GM19397 (cell line): ENCODE measurements around the gene ARHGAP23.

Experiments used
- ATAC-seq: cut with Tn5 transposase; IDR thresholded peaks from one replicate; pipeline ENCODE4 v1.9.1; 2021; ENCODE audit warnings: mild to moderate bottlenecking, moderate library complexity; ENCODE audit not compliant: unreplicated experiment

The ARHGAP23 gene, protein sequence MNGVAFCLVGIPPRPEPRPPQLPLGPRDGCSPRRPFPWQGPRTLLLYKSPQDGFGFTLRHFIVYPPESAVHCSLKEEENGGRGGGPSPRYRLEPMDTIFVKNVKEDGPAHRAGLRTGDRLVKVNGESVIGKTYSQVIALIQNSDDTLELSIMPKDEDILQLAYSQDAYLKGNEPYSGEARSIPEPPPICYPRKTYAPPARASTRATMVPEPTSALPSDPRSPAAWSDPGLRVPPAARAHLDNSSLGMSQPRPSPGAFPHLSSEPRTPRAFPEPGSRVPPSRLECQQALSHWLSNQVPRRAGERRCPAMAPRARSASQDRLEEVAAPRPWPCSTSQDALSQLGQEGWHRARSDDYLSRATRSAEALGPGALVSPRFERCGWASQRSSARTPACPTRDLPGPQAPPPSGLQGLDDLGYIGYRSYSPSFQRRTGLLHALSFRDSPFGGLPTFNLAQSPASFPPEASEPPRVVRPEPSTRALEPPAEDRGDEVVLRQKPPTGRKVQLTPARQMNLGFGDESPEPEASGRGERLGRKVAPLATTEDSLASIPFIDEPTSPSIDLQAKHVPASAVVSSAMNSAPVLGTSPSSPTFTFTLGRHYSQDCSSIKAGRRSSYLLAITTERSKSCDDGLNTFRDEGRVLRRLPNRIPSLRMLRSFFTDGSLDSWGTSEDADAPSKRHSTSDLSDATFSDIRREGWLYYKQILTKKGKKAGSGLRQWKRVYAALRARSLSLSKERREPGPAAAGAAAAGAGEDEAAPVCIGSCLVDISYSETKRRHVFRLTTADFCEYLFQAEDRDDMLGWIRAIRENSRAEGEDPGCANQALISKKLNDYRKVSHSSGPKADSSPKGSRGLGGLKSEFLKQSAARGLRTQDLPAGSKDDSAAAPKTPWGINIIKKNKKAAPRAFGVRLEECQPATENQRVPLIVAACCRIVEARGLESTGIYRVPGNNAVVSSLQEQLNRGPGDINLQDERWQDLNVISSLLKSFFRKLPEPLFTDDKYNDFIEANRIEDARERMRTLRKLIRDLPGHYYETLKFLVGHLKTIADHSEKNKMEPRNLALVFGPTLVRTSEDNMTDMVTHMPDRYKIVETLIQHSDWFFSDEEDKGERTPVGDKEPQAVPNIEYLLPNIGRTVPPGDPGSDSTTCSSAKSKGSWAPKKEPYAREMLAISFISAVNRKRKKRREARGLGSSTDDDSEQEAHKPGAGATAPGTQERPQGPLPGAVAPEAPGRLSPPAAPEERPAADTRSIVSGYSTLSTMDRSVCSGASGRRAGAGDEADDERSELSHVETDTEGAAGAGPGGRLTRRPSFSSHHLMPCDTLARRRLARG (N-terminal part only)

DNA sequence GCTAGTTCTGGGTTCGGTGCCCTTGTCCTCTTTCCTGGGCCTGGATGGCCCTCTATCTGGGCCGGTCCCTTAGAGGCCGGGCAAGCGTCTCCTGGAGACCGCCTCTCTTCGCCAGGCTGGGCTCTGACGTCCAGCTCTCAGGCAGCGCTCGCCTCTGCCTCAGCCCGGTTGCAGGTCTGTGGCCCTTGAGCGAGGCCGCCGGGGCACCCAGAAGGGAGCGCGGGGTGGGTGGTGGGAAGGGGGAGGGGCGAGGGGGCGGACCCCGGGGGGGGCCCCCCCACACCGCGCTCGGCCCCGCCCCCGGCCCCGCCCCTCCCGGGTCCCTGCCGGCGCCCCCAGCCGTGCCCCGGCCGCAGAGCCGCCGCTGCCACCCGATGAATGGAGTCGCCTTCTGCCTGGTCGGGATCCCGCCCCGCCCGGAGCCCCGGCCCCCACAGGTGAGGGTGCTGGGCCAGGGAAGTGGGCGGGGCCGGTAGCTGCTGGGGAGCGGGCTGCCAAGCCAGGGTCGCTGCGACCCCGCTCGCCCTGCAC lies at the start of gene ARHGAP23:
Gene ARHGAP23, plus strand, starts transcription at position 353 of the 531 bp plus-strand sequence. Its CDS starts 22 bp downstream, at position 375.
- ATAC-seq = no peak

DNA sequence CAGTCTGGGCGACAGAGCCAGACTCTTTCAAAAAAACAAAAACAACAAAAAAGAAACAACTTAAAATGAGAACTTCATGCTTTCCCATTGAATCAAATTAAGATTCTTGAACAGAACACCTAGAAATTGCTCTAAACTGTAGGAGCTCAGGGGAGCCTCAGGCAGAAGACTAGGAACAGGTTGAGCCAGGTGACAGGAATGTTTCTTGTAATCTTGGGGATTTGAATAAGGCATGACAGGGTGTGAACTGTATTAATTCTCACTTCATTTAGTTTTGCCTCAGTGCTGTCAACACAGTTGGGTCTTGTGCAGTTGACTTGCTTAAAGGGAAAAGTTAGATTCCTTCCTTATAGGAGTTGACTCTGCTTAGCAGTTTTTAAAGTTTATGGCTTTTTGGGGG lies 48.8 kb upstream of the ARHGAP23 start:
- no peak for ATAC-seq

DNA sequence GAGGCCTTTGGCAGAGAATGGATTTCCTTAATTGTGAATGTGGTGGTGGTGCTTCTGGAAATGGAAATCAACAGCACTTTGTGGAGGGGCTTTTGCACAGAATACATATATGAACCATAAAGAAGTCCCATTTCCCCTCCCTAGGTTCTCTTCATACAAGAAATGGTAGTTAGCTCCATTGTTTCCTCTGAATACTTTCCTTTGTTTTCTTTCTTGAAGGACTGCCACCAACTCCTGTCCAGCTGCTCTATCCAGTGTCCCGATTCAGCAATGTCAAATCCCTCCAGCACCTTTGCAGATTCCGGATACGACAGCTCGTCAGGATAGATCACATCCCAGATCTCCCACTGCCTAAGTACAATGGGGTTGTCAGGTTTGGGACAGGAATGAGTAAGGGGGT lies 33.2 kb upstream of the ARHGAP23 start:
- ATAC-seq = no peak

DNA sequence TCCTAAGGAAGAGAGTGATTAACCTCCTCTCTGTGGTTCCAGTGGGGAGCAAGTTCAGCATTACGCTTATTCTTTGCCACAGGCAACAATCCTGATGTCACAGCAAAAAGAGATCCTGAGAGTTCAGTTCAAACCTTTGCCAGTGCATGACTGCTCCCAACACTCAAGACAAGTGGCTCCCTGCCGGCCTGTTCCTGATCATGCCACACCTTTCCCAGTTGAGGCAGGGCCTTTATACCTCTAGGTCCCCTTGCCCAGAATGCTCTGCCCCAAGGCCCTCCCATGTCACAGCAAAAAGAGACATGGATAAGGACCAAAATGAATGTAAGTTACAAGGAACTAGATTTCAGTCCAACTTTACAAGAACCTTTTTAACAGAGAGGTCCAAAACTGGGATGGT lies 31.0 kb upstream of the ARHGAP23 start:
- no peak for ATAC-seq

DNA sequence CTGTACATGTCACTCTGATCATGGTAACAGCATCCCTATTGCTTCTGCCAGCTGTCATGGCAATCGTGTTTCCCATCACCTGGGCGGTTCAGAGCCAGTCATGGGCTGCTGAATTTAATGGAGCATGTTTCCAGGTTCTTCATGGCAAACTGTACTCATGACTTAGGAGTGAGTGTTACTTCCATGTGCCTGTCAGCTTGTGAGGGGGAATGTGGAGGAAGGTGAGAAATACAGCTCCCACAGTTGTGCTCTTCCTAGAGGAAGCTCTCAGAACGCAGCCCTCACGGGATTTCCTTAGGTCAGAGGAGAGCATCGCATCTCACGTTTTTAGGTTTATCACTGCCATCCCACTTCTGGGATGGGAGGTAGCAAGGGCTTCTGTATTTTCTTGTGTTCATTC lies 28.0 kb upstream of the ARHGAP23 start:
- no peak for ATAC-seq

DNA sequence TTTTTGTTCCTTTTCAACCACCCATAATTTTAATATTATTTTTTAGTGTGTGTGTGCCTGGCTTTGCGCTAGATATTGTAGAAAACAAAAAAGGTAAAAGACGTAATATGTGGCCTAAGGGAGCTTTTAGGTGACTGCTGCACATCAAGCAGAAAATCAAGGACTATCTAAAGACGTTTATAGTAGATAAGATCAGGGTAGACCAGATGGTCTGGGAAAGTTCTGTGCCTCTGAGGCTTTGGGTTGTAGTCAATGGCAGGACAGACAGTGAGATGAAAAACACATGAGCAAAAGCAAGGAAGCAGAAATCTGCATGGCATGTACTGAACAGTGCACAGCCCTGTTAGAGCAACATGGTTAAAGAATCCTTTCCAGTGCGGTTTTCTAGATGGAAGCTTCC lies 26.8 kb upstream of the ARHGAP23 start:
- no peak for ATAC-seq

DNA sequence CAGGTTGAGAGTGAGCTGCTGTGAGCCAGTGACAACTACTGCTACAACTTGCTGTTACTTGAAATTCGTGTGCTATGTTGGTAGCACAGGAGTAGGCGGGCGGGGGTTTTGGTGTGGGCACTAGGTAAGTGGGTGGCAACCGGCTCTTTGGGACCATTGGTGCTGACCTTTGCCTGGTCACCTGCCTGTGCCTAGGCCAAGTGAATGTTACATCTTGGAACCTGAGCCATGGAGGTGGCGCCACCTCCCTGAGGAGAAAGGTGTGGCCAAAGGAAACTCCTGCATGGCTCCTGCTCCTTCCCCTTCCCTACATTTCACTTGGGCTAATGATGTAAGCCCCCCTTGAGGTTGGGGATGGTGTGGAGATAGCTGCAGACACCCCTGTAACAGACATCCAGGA lies 25.4 kb upstream of the ARHGAP23 start:
- ATAC-seq = no peak

DNA sequence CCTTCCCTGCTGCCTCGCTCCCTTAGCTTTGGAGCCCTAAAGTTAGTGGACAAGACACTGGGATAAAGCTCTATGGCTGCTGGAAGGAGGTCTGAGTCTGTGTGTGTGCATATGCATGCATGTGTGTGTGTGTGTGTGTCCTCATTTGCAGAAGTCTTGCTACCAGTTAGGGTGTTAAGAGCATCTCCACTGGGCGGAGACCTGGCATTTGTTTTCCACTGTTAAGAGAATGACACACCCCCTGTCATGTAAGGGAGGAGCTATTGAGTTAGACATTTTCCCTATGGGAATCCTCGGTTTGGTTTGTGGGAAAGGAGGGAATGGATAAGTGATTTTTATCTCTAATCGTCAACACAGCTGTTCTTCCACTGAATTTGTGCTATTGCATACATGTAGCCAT lies 24.8 kb upstream of the ARHGAP23 start:
- no peak for ATAC-seq

DNA sequence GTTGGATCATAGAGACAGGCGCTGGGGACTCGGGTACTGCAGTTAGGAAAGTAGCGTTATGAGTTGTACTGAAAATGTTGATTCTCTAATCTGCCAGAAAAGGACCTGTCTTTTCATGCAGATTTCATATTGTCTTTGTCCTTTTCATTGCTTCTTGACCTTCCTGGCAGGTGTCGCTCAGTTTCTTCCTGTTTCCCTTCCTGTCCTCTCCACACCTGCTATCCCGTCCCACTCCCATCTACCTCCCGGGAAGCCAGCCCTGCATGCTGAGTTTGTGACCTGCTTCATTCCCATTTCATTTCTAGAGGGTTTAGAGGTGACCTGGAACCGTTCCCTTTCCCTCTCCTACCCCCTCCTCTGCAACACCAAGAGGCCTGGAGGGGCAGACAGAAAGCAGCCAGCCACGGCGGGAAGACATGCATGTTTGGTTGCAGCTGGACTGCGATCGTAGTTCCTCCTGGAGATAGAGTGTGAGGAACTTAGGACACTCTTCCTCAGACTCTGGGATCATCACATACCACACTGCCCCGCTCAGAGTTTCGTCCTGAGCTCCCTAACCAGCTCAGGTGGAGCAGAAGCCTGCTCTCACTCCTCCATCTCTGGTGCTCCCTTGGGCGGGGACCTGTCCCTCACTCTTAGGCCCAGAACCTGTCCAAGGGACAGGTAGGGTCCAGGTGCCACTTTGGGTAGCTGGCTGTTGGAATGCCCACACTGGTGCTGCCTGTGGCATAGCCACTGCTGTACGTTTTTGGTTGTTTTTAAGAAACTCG lies 23.9 kb upstream of the ARHGAP23 start:
- ATAC-seq = no peak

DNA sequence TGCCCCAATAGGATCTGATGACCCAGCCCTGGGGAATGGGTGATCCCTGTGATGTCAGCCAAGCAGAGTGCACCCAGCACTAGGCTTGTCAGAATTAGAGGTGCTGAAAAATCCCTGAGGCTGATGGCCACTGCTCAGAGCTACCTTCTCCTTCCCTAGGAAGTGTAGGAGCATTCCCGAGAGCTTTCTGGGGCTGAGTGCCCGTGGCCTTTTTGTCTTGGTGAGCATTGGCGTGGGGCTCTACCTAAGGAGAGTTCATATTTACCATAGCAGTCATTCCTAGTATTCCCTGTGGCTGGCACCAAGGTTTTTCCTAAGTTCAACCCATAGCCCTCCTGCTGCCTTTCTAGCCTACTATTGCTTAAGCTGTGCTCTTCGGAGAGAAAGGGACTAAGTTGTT lies 22.6 kb upstream of the ARHGAP23 start:
- no peak for ATAC-seq

DNA sequence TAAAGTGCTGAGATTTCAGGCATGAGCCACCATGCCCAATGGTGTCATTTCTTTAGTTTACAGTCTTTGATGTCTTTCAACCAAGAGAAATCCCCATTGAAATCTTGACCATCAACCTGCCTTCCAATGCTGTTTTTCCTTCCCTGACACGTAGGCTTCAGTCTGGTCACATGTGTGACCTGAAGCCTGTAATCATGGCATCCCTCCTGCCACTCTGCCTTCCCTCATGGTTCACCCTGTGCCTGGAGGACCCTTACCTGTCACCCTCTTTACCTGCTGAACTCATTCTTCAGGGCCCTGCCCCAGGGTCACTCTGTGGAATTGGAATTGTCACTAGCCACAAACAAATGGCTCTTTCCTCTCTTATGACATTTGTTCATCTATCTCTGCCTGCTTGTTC lies 18.1 kb upstream of the ARHGAP23 start:
- no peak for ATAC-seq

DNA sequence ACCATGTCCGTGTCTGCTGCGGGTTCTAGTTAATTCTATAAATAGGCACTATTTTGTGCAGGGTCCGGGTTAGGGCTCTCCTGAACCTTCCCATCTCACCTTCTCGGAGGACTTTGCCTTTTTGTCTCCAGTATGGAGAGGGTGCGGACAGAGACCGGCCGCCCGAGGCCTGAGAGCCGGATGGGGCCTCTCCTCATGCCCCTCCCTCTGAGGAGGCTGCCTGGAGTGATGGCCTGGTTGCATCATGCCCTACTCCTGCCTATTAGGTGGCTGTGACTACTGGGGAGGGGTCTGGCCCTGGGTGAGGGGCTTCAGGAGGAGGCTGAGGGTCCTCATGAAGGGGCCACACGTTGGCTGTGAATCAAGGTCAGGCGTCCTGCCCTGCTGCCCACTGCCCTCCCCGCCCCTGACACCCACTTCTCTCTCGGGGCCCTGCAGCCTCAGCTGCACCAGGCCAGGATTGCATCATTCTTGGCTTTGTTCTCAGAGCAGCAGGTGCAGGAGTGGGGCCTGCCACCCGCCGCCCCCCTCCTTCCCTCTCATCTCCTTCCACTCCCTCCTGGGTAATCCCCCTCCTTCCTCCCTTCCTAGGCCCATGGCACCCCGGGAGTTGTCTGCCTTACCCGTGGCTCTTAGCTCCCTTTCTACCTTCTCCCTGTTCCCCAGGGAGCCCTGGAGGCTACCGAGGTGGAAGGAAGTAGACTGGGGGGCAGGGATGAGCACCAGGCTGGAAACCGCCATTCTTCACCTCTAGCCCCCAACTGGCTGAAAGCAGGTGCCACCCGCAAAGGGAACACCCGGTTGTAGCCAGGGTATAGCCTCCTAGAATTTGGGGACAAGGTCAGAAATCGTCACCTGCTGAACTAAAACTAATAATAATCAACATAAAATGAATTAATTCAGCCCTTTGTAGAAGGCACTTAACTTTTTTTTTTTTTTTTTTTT lies 12.7 kb upstream of the ARHGAP23 start:
- ATAC-seq = no peak

DNA sequence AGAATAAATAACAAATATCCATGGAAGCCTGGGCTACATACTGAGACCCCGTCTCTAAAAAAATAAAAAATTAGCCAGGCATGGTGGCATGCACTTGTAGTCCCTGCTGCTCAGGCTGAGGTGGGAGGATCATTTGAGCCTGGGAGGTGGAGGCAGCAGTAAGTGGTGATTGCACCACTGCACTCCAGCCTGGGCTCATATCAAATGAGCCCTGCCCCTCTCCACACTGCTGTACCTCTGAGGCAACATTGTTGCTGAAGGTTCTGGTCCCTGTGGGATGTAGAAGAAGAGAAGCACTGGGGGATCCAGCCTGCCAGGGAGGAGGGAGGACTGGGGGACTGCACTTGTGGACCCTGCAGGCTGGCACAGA lies 11.4 kb upstream of the ARHGAP23 start:
- no peak for ATAC-seq

DNA sequence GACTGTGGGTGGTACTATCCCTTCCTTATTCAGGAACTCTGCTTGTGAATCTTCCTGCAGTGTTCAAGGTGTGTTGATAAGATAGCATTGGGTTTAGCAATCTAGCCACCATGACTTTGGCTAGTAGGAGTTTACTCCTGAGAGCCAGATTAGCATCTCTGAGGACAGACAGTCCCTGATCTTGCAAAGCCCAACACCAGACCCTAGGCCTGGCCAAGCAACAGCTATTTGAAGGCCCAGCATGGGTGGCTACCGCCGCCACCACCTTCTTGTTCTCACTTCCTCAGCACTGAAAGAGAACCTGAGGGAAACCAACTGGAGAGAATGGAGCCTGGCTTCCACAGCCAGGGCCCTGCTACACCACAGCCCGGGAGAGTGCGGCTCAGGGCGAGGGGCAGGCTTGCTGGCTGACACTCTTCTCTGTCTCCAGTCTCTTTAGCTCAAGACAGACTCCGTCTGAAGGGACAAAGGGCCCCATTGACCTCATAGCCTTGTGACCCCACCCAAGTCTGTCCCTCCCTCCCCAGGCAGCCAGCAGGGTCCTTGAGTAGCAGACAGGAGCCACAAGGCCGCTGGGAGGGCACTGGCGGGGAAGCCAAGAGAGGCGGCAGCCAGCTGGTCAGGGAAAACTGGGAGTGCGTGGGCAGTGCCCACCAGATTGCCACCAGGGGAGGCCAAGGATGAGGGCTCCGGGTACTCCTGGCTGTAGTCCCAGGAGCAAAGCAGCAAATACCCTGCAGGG lies 10.9 kb upstream of the ARHGAP23 start:
- ATAC-seq = no peak

DNA sequence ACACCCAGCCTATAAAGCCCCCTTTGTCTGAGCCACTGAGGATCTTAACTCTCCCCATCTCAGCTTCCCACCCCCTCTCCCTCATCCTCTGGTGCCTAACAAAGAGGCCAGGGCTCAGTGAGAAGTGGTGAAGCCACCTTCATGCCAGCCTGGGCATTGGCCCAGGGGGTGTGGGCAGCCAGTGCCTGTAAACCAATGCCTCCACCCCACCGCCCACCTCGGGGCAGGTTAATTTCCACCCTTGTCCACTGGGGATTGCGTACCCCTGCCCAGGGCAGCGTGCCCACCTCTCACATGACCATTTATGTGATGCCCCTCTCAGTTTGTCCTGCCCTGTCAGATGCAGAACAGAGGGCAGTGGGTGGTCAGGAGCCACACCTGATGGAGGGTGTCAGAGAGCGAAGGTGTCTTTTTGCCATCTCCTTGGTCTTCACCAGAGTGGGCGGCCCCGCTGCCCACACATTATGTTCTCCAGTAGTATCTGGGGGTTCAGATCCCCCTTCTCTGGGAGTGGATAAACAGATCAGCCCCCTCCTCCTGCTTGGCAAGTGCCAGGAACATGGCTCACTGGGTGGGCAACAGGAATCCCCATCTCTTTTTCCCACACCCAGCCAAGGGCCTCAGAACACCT lies 10.1 kb upstream of the ARHGAP23 start:
- no peak for ATAC-seq

DNA sequence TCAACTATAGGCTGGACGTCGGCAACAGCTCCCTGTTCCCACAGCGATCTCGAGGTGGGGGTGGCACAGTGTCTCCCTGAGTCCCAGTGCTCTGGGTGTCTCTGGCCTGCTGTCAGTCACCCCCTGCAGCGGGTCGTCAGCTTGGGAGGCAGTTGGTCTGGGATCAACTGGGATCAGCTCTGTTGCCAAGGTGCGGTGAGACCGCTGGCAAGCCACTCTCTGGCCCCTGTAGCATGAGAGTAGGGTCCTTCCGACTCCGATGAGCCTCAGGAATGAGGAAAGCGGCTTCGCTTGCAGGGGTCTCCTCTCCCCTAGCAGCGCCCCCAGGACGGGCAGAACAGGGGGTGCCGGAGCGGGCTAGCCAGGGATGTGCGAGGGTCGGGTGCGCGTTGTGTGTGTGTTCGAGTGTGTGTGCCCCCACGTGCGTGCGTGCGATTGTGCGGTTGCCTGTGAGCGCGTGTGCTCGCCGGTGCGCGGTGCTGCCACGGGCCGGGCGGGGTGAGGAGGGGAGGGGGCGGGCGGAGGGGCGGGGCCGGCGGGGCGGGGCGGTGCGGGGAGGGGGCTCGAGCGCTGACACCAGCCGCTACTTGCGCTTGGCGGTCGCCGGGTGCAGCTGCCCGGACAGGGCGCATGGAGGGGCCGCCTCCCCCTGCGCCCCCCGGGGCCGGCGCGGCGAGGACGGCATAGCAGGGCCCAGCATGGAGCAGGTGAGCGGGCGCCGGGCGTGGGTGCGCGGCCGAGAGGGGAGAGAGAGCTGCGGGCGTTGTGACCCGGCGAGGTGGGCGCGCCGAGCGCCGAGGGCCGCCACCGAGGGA lies 9.4 kb upstream of the ARHGAP23 start:
- ATAC-seq = no peak

DNA sequence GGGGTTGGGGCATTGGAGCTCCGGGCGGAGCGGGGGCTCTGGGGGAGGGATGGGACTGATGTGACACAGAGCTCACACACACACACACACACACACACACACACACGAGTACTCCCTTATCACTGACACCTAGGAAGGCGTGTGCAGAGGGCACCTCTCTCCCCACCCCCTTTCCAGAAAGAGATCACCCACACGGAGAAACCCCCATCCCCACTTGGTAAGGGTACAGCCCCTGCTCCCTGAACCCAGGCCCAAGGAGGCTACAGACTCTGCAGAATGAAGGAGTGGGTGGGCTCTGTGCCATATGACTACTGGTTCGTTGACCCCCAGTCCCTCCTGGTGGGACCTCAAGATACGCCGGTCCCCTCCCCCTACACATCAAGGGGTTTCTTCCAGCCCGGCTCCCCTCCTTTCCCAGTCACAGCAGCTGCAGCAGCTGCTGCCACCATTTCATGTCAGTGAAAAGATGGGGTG lies 8.7 kb upstream of the ARHGAP23 start:
- ATAC-seq = no peak
